ELR (cell line): ENCODE measurements around the gene RAPGEF1.
A peak's percentile ranks its signal among the peaks of the same experiment; 100 is the strongest.
"Not testable (repeated sequence)": the region's sequence is repeated elsewhere in the genome, so short reads cannot be mapped to it uniquely, and the experiment has no call there.

Source experiments
- DNase-seq: peaks from one replicate; pipeline ENCODE4 v3.0.0-alpha.2; 2015; ENCODE audit warnings: low read depth

The RAPGEF1 gene

GRCh38 chr9:131690941-131691573, 48.8 kb downstream of the RAPGEF1 start:
- DNase-seq = no peak

GRCh38 chr9:131690462-131690861, 49.4 kb downstream of the RAPGEF1 start:
- DNase-seq = no peak

GRCh38 chr9:131688377-131688776, 51.5 kb downstream of the RAPGEF1 start:
- no peak for DNase-seq

GRCh38 chr9:131685753-131686706, 53.8 kb downstream of the RAPGEF1 start:
- no peak for DNase-seq

- not testable (repeated sequence) for DNase-seq
Observed at GRCh38 chr9:131683094-131683493, 56.8 kb downstream of the RAPGEF1 start.

GRCh38 chr9:131682261-131682660, 57.6 kb downstream of the RAPGEF1 start:
- DNase-seq = no peak

- not testable (repeated sequence) for DNase-seq
Observed at GRCh38 chr9:131681826-131682225, 58.0 kb downstream of the RAPGEF1 start.

- not testable (repeated sequence) for DNase-seq
Observed at GRCh38 chr9:131681108-131681507, 58.8 kb downstream of the RAPGEF1 start.

GRCh38 chr9:131679261-131680020, 60.4 kb downstream of the RAPGEF1 start:
- no peak for DNase-seq

GRCh38 chr9:131678499-131679111, 61.3 kb downstream of the RAPGEF1 start:
- DNase-seq = peak; percentile 93

GRCh38 chr9:131677444-131678180, 62.3 kb downstream of the RAPGEF1 start:
- peak; percentile 78 for DNase-seq

- peak; percentile 47 for DNase-seq
Observed at GRCh38 chr9:131677049-131677443, 62.8 kb downstream of the RAPGEF1 start.

- no peak for DNase-seq
Observed at GRCh38 chr9:131676431-131676972, 63.4 kb downstream of the RAPGEF1 start.

- no peak for DNase-seq
Observed at GRCh38 chr9:131675437-131676022, 64.3 kb downstream of the RAPGEF1 start.

GRCh38 chr9:131674425-131675421, 65.2 kb downstream of the RAPGEF1 start:
- DNase-seq = no peak

- no peak for DNase-seq
Observed at GRCh38 chr9:131673531-131673930, 66.3 kb downstream of the RAPGEF1 start.

GRCh38 chr9:131673068-131673467, 66.8 kb downstream of the RAPGEF1 start:
- DNase-seq = no peak

GRCh38 chr9:131672451-131672850, 67.4 kb downstream of the RAPGEF1 start:
- no peak for DNase-seq

- DNase-seq = no peak
Observed at GRCh38 chr9:131671133-131671520, 68.7 kb downstream of the RAPGEF1 start.
